ENCODE data around the gene HIGD2A.

Gene HIGD2A

GRCh38 chr5:176418251-176418650 lies 29.7 kb downstream of the HIGD2A start:
- DNase-seq: no peak

- DNase-seq: no peak
These were observed 31.5 kb downstream of the HIGD2A start for GRCh38 chr5:176420086-176420485.

- no peak for DNase-seq
These were observed 32.5 kb downstream of the HIGD2A start for GRCh38 chr5:176420972-176421544.

GRCh38 chr5:176424181-176424580 lies 35.6 kb downstream of the HIGD2A start:
- DNase-seq: no peak

- no peak for DNase-seq
These were observed 36.6 kb downstream of the HIGD2A start for GRCh38 chr5:176425138-176425537.

- no peak for DNase-seq
These were observed 37.2 kb downstream of the HIGD2A start for GRCh38 chr5:176425791-176426190.

- DNase-seq: no peak
These were observed 38.3 kb downstream of the HIGD2A start for GRCh38 chr5:176426876-176427275.

- DNase-seq: no peak
These were observed 39.4 kb downstream of the HIGD2A start for GRCh38 chr5:176427971-176428370.

- no peak for DNase-seq
These were observed 41.4 kb downstream of the HIGD2A start for GRCh38 chr5:176429972-176430371.

GRCh38 chr5:176432707-176433106 lies 44.2 kb downstream of the HIGD2A start:
- DNase-seq: no peak

GRCh38 chr5:176436656-176437055 lies 48.1 kb downstream of the HIGD2A start:
- no peak for DNase-seq

- no peak for DNase-seq
These were observed 50.6 kb downstream of the HIGD2A start for GRCh38 chr5:176438959-176439757.
